Measurements from ENCODE around the gene ARID5A.
A peak's percentile ranks its signal among the peaks of the same experiment; 100 is the strongest.

ARID5A gene

DNA sequence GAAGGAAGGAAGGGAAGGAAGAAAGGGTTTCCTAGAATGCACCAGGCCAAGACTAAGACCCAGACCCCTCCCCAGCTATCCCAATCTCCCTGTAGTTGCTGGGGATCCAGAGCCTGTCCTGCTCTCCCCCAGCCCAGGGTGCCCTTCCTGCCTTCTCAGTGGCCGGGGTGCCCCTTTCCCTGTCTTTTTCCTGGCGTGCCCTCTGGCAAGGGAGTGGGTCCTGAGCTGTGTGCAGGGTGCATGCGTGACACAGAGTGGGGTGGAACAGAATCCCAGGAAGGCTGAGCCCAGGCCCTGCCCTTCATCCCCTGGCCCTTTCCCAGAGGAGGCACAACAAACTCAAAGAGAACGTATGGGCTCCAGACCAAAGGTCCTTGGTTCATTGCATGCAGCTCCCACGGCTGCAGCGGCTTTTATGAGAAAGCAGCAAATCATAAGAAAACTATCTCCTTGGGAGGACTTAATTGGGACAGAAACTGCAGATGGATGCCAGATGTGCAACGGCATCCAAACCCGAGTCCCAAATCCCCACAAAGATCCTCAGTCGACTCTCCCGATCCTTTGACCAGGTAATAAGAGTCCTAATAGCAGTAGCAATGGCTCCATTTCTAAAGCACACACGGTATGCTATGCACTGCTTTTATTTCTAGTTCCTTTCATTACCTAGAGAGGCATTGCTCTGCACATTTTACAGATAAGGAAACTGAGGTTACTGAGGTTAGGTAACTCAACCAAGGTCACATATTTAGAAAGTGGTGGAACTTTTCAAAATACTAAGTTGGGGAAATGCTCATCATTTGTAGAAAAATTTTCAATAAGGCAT is 12.7 kb upstream of the ARID5A start:
- peak overlapping the region; percentile 33 for H3K4me3 ChIP-seq (ENCODE audit: low read depth, low read length)
- TF ChIP-seq CTCF (IDR thresholded peaks at IDR 0.05; ENCODE audit: borderline replicate concordance, insufficient read depth, low read depth, low read length) = no peak

DNA sequence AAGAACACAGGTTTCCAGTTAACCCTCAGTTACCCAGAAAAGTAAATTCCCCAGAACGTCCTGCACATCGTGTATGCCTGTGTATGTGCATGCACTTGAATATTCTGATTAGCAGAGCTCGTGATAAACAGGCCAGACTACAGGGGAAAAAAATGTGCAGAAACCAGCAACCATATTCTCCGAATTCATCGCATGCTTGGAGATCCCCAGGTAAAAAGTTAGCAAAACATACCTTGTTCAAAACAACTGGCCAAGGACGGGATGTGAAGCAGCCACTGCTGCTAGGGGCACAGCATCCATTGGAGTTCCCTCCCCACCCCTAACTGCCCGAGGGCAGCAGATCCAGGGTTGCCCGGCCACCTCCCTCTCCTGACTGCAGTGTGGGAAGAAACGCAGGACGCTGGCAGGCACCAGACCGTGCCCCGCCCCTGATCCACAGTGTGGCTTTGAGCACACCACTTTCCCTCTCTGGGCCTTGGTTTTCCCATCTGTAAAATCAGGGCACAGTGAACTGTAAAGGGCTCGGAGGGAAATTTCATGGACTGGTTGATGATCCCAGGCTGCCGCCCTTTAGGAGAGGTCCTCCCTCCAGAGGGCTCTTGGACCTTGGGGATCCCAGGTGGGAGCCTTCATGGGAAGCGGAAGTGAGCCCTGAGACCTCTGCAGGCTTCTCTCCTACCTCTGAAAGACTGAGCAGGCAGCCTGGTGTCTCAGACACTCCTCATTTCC is 11.9 kb upstream of the ARID5A start:
- no peak for TF ChIP-seq CTCF (IDR thresholded peaks at IDR 0.05; ENCODE audit: borderline replicate concordance, insufficient read depth, low read depth, low read length)
- no peak overlapping the region for H3K4me3 ChIP-seq (ENCODE audit: low read depth, low read length)

DNA sequence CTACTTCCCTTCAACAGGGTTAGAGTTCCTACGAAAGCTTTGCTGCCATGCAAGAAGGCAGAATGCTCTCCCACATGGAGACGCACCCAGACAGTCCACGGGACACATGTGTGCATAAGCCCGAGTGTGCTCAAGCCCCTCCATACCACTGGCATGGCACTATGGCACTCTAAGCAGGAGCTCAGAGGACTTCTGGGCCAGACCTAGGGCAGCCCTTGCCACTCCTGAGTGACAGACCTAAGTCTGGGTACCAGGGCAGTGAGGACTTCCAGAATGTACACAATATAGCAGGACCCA is 11.4 kb upstream of the ARID5A start:
- no peak for TF ChIP-seq CTCF (IDR thresholded peaks at IDR 0.05; ENCODE audit: borderline replicate concordance, insufficient read depth, low read depth, low read length)
- H3K4me3 ChIP-seq (ENCODE audit: low read depth, low read length) = no peak overlapping the region

DNA sequence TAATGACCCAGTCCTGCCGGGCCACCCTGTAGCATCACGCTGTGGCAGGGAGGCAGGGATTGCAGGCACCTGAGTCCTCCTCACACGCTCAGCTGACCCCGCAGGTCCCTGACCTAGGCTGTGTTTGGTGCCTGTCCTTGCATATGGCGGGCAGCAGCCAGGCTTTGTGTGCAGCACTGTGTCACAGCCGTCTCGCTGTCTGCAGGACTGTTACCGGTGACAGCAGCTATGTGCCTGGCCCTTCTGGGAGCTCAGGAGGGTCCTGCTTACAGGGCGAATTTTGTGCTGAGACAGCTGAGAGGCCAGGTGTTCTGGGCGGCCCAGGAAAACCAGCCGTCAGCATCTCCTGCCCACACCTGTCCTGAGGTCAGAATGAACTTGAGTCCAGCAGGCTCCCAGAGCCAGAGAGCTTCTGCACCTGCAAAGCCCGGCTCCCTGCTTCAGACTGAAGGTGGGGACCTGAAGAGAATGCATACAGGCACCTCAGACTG is 10.4 kb upstream of the ARID5A start:
- no peak overlapping the region for H3K4me3 ChIP-seq (ENCODE audit: low read depth, low read length)

GRCh38 chr2:96526615-96527285 is 9.8 kb upstream of the ARID5A start:
- peak overlapping the region; percentile 42 for H3K4me3 ChIP-seq (ENCODE audit: low read depth, low read length)

More for the DNA sequence above, 10.4 kb upstream of the ARID5A start:
- TF ChIP-seq CTCF (IDR thresholded peaks at IDR 0.05; ENCODE audit: borderline replicate concordance, insufficient read depth, low read depth, low read length) = no peak

More at GRCh38 chr2:96526615-96527285, 9.8 kb upstream of the ARID5A start:
- no peak for TF ChIP-seq CTCF (IDR thresholded peaks at IDR 0.05; ENCODE audit: borderline replicate concordance, insufficient read depth, low read depth, low read length)

All from GM12875 (cell line).